Cardiac fibroblast (primary cell): ENCODE results near the gene RPGRIP1.
"Not testable (repeated sequence)": the region's sequence is repeated elsewhere in the genome, so short reads cannot be mapped to it uniquely, and the experiment has no call there.

Source experiments
- DNase-seq, 2 donors: peaks; one replicate each; pipeline versions ENCODE4 v3.0.0 to v3.0.0-alpha.2; 2010; ENCODE audit warnings: low read depth in 2 of 2
- H3K4me3 ChIP-seq, 2 donors: replicated peaks in 1 of 2; 1 replicate in 1 of 2; 2 replicates in 1 of 2; pipeline ENCODE4 v1.5.1; 2011; ENCODE audit warnings: low read depth in 2 of 2, low read length in 2 of 2, mild to moderate bottlenecking in 2 of 2, moderate library complexity in 1 of 2
- CTCF ChIP-seq: IDR thresholded peaks from one replicate; pipeline ENCODE4 v1.5.1; 2011; ENCODE audit warnings: low read depth, mild to moderate bottlenecking, low read length, inconsistent platforms

The RPGRIP1 gene

GRCh38 chr14:21251215-21251614 lies 28.7 kb upstream of the RPGRIP1 start:
- H3K4me3 ChIP-seq, result no peak overlapping the region
- TF ChIP-seq CTCF, result no peak
- DNase-seq, result no peak

GRCh38 chr14:21252149-21252548 lies 27.7 kb upstream of the RPGRIP1 start:
- H3K4me3 ChIP-seq, result no peak overlapping the region
- DNase-seq, result no peak
- TF ChIP-seq CTCF, result no peak

- no peak for DNase-seq
- no peak overlapping the region for H3K4me3 ChIP-seq
- no peak for TF ChIP-seq CTCF
These were observed 24.3 kb upstream of the RPGRIP1 start for GRCh38 chr14:21255385-21256101.

- not testable (repeated sequence) for H3K4me3 ChIP-seq
These were observed 23.8 kb upstream of the RPGRIP1 start for GRCh38 chr14:21256102-21256447.

GRCh38 chr14:21256539-21257393 lies 23.1 kb upstream of the RPGRIP1 start:
- DNase-seq, result no peak

More at GRCh38 chr14:21256102-21256447, 23.8 kb upstream of the RPGRIP1 start:
- DNase-seq, result not testable (repeated sequence)

GRCh38 chr14:21257394-21257909 lies 22.4 kb upstream of the RPGRIP1 start:
- DNase-seq, result peak in 1 of 2 donors; percentile 30
- H3K4me3 ChIP-seq, result no peak overlapping the region

More at GRCh38 chr14:21256539-21257393, 23.1 kb upstream of the RPGRIP1 start:
- H3K4me3 ChIP-seq, result no peak overlapping the region
- no peak for TF ChIP-seq CTCF

More at GRCh38 chr14:21257394-21257909, 22.4 kb upstream of the RPGRIP1 start:
- TF ChIP-seq CTCF, result no peak
